Measurements from ENCODE around the gene EPC2.

DNA sequence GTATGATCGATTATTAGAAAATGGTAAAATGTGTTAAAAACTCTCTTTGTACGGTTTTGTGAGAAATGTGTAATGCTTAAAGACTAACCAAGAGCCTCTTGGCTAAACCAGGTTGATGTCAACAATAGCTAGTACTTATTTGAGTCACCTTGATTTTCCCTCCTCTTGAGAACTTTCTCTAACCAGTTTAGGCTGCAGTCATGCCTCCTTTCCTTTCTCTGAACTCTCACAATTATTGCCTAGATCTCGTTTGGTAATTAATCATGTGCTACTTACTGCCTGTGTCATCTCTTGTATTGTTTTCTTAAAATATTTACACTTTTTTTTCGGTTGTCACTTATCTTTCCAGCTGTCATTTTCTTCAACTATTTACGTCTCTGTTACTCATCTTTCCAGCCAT lies 1.1 kb upstream of the EPC2 start:
- TF ChIP-seq, protein P1, sequence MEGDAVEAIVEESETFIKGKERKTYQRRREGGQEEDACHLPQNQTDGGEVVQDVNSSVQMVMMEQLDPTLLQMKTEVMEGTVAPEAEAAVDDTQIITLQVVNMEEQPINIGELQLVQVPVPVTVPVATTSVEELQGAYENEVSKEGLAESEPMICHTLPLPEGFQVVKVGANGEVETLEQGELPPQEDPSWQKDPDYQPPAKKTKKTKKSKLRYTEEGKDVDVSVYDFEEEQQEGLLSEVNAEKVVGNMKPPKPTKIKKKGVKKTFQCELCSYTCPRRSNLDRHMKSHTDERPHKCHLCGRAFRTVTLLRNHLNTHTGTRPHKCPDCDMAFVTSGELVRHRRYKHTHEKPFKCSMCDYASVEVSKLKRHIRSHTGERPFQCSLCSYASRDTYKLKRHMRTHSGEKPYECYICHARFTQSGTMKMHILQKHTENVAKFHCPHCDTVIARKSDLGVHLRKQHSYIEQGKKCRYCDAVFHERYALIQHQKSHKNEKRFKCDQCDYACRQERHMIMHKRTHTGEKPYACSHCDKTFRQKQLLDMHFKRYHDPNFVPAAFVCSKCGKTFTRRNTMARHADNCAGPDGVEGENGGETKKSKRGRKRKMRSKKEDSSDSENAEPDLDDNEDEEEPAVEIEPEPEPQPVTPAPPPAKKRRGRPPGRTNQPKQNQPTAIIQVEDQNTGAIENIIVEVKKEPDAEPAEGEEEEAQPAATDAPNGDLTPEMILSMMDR (IDR thresholded peaks at IDR 0.05): no peak
- TF ChIP-seq, protein P2, sequence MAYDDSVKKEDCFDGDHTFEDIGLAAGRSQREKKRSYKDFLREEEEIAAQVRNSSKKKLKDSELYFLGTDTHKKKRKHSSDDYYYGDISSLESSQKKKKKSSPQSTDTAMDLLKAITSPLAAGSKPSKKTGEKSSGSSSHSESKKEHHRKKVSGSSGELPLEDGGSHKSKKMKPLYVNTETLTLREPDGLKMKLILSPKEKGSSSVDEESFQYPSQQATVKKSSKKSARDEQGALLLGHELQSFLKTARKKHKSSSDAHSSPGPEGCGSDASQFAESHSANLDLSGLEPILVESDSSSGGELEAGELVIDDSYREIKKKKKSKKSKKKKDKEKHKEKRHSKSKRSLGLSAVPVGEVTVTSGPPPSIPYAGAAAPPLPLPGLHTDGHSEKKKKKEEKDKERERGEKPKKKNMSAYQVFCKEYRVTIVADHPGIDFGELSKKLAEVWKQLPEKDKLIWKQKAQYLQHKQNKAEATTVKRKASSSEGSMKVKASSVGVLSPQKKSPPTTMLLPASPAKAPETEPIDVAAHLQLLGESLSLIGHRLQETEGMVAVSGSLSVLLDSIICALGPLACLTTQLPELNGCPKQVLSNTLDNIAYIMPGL (CRISPR knock-in tag; IDR thresholded peaks at IDR 0.05): no peak
- TF ChIP-seq ZBTB21 (CRISPR knock-in tag; IDR thresholded peaks at IDR 0.05; ENCODE audit: borderline replicate concordance): no peak
- no peak for TF ChIP-seq JUN (CRISPR knock-in tag; IDR thresholded peaks at IDR 0.05)
- no peak for TF ChIP-seq FOXP1 (CRISPR knock-in tag; IDR thresholded peaks at IDR 0.05; ENCODE audit: borderline replicate concordance)
- TF ChIP-seq, protein P3, sequence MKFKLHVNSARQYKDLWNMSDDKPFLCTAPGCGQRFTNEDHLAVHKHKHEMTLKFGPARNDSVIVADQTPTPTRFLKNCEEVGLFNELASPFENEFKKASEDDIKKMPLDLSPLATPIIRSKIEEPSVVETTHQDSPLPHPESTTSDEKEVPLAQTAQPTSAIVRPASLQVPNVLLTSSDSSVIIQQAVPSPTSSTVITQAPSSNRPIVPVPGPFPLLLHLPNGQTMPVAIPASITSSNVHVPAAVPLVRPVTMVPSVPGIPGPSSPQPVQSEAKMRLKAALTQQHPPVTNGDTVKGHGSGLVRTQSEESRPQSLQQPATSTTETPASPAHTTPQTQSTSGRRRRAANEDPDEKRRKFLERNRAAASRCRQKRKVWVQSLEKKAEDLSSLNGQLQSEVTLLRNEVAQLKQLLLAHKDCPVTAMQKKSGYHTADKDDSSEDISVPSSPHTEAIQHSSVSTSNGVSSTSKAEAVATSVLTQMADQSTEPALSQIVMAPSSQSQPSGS (CRISPR knock-in tag; IDR thresholded peaks at IDR 0.05; ENCODE audit: borderline replicate concordance, low read depth): no peak
- TF ChIP-seq ETV6 (CRISPR knock-in tag; IDR thresholded peaks at IDR 0.05): no peak
- TF ChIP-seq, protein P4, sequence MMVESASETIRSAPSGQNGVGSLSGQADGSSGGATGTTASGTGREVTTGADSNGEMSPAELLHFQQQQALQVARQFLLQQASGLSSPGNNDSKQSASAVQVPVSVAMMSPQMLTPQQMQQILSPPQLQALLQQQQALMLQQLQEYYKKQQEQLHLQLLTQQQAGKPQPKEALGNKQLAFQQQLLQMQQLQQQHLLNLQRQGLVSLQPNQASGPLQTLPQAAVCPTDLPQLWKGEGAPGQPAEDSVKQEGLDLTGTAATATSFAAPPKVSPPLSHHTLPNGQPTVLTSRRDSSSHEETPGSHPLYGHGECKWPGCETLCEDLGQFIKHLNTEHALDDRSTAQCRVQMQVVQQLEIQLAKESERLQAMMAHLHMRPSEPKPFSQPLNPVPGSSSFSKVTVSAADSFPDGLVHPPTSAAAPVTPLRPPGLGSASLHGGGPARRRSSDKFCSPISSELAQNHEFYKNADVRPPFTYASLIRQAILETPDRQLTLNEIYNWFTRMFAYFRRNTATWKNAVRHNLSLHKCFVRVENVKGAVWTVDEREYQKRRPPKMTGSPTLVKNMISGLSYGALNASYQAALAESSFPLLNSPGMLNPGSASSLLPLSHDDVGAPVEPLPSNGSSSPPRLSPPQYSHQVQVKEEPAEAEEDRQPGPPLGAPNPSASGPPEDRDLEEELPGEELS (CRISPR knock-in tag; IDR thresholded peaks at IDR 0.05): no peak
- no peak for TF ChIP-seq ESRRA (CRISPR knock-in tag; IDR thresholded peaks at IDR 0.05; ENCODE audit: borderline replicate concordance)
- TF ChIP-seq NR2C2 (CRISPR knock-in tag; IDR thresholded peaks at IDR 0.05): no peak
- no peak for TF ChIP-seq CREB1 (CRISPR knock-in tag; IDR thresholded peaks at IDR 0.05)
- TF ChIP-seq, protein P5, sequence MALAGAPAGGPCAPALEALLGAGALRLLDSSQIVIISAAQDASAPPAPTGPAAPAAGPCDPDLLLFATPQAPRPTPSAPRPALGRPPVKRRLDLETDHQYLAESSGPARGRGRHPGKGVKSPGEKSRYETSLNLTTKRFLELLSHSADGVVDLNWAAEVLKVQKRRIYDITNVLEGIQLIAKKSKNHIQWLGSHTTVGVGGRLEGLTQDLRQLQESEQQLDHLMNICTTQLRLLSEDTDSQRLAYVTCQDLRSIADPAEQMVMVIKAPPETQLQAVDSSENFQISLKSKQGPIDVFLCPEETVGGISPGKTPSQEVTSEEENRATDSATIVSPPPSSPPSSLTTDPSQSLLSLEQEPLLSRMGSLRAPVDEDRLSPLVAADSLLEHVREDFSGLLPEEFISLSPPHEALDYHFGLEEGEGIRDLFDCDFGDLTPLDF (CRISPR knock-in tag; IDR thresholded peaks at IDR 0.05): no peak

All from WTC11 (cell line).